RWPE2 (cell line): ENCODE measurements around the gene MAP3K4.
A peak's percentile ranks its signal among the peaks of the same experiment; 100 is the strongest.

Source experiments
- ATAC-seq: fragments of 200-7000 bp; cut with Tn5 transposase; 3 replicates; pipeline ENCODE4 v1.9.1; 2021; ENCODE audit warnings: low read depth
- DNase-seq: peaks from one replicate; pipeline ENCODE4 v3.0.0-alpha.2; 2020; ENCODE audit warnings: low spot score
- H3K27ac ChIP-seq: fragments of 450-650 bp; 2 replicates; pipeline ENCODE4 v1.5.1; 2017; ENCODE audit warnings: mild to moderate bottlenecking; ENCODE audit not compliant: poor library complexity, severe bottlenecking
- H3K27me3 ChIP-seq: fragments of 250-450 bp; sonication (Bioruptor Pico); 2 replicates; pipeline ENCODE4 v1.5.1; 2021; ENCODE audit warnings: mild to moderate bottlenecking, moderate library complexity; ENCODE audit not compliant: insufficient read depth, poor library complexity, severe bottlenecking
- H3K36me3 ChIP-seq: fragments of 250-450 bp; sonication (Bioruptor Pico); 2 replicates; pipeline ENCODE4 v1.5.1; 2020; ENCODE audit warnings: low read depth, mild to moderate bottlenecking, moderate library complexity
- H3K4me1 ChIP-seq: fragments of 250-450 bp; sonication (Bioruptor Pico); 2 replicates; pipeline ENCODE4 v1.5.1; 2021; ENCODE audit warnings: mild to moderate bottlenecking, moderate library complexity; ENCODE audit not compliant: insufficient read depth, poor library complexity, severe bottlenecking
- H3K4me3 ChIP-seq: fragments of 250-450 bp; sonication (Bioruptor Pico); 2 replicates; pipeline ENCODE4 v1.5.1; 2021; ENCODE audit warnings: mild to moderate bottlenecking, moderate library complexity; ENCODE audit not compliant: severe bottlenecking
- H3K9me3 ChIP-seq: fragments of 250-450 bp; sonication (Bioruptor Pico); 2 replicates; pipeline ENCODE4 v1.5.1; 2021; ENCODE audit warnings: mild to moderate bottlenecking, moderate library complexity; ENCODE audit not compliant: severe bottlenecking
- TF ChIP-seq, protein P1 (sequence below): fragments of 450-650 bp; IDR thresholded peaks from one replicate; pipeline ENCODE4 v1.5.1; 2017; ENCODE audit warnings: mild to moderate bottlenecking, moderate library complexity; ENCODE audit not compliant: poor library complexity, severe bottlenecking

MAP3K4 gene, protein sequence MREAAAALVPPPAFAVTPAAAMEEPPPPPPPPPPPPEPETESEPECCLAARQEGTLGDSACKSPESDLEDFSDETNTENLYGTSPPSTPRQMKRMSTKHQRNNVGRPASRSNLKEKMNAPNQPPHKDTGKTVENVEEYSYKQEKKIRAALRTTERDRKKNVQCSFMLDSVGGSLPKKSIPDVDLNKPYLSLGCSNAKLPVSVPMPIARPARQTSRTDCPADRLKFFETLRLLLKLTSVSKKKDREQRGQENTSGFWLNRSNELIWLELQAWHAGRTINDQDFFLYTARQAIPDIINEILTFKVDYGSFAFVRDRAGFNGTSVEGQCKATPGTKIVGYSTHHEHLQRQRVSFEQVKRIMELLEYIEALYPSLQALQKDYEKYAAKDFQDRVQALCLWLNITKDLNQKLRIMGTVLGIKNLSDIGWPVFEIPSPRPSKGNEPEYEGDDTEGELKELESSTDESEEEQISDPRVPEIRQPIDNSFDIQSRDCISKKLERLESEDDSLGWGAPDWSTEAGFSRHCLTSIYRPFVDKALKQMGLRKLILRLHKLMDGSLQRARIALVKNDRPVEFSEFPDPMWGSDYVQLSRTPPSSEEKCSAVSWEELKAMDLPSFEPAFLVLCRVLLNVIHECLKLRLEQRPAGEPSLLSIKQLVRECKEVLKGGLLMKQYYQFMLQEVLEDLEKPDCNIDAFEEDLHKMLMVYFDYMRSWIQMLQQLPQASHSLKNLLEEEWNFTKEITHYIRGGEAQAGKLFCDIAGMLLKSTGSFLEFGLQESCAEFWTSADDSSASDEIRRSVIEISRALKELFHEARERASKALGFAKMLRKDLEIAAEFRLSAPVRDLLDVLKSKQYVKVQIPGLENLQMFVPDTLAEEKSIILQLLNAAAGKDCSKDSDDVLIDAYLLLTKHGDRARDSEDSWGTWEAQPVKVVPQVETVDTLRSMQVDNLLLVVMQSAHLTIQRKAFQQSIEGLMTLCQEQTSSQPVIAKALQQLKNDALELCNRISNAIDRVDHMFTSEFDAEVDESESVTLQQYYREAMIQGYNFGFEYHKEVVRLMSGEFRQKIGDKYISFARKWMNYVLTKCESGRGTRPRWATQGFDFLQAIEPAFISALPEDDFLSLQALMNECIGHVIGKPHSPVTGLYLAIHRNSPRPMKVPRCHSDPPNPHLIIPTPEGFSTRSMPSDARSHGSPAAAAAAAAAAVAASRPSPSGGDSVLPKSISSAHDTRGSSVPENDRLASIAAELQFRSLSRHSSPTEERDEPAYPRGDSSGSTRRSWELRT (N-terminal part only)

DNA sequence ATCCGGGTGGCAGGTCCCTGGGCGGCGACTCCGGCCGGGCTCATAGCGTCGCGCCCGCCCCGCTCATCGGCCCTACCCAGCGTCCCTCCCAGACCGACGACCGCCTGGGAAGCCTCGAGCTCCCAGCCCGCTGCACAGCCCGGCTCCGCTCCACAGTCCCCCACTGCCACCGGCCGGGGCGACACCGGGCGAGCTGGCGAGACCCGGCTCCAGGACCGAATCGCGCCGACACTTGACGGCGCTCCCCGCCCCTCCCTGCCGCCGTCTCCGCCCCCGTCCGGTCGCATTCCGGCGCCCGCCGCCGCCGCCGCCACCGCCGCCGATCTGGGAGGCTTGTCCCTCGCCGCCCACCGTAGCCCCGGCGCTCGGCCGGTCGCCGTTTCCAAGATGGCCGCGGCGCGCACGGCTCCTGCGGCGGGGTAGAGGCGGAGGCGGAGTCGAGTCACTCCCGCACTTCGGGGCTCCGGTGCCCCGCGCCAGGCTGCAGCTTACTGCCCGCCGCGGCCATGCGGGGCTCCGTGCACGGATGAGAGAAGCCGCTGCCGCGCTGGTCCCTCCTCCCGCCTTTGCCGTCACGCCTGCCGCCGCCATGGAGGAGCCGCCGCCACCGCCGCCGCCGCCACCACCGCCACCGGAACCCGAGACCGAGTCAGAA is at the start of gene MAP3K4:
TSS of gene MAP3K4 (plus strand) at position 364 of the 655 bp plus-strand sequence. CDS start at position 527, 163 bp downstream.
- ATAC-seq (peak; percentile 59), DNase-seq (peak; percentile 72)
- Histone ChIP-seq H3K9me3 (no peaks in the 10 kb centered on the region), H3K4me3 (peak within 1 kb of the TSS; percentile 95), H3K27ac (peak within 1 kb of the TSS; percentile 90), H3K27me3 (no peaks in the 10 kb centered on the region), H3K4me1 (peaks cover 24% of the 10 kb centered on the region), H3K36me3 (peaks cover 8% of the 10 kb centered on the region)
- TF ChIP-seq, protein P1, sequence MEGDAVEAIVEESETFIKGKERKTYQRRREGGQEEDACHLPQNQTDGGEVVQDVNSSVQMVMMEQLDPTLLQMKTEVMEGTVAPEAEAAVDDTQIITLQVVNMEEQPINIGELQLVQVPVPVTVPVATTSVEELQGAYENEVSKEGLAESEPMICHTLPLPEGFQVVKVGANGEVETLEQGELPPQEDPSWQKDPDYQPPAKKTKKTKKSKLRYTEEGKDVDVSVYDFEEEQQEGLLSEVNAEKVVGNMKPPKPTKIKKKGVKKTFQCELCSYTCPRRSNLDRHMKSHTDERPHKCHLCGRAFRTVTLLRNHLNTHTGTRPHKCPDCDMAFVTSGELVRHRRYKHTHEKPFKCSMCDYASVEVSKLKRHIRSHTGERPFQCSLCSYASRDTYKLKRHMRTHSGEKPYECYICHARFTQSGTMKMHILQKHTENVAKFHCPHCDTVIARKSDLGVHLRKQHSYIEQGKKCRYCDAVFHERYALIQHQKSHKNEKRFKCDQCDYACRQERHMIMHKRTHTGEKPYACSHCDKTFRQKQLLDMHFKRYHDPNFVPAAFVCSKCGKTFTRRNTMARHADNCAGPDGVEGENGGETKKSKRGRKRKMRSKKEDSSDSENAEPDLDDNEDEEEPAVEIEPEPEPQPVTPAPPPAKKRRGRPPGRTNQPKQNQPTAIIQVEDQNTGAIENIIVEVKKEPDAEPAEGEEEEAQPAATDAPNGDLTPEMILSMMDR, result no peak

DNA sequence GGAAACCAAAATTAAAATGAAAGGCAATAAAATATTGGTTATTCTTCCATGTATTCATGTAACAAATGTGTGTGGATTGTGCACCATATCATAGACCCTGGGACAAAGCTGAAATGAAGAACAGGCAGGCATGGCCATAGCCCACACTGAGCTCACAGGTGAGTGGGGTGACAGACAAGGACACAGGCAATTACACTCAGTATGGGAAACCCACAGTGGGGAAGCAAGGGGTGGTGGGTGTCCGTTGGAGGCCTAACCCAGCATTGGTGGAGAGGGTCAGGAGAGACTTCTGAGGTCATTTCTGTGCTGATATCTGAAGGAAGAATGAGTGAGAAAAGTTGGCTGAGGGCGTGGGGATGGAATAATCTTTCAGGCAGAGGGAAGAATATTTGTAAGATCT is 47.6 kb upstream of the MAP3K4 start:
- Histone ChIP-seq H3K27me3 (no peaks in the 10 kb centered on the region), H3K27ac (no peak overlapping the region), H3K36me3 (no peaks in the 10 kb centered on the region), H3K4me3 (no peak overlapping the region), H3K4me1 (no peaks in the 10 kb centered on the region), H3K9me3 (no peaks in the 10 kb centered on the region)
- TF ChIP-seq, protein P1, result no peak
- DNase-seq, result no peak
- ATAC-seq, result no peak

DNA sequence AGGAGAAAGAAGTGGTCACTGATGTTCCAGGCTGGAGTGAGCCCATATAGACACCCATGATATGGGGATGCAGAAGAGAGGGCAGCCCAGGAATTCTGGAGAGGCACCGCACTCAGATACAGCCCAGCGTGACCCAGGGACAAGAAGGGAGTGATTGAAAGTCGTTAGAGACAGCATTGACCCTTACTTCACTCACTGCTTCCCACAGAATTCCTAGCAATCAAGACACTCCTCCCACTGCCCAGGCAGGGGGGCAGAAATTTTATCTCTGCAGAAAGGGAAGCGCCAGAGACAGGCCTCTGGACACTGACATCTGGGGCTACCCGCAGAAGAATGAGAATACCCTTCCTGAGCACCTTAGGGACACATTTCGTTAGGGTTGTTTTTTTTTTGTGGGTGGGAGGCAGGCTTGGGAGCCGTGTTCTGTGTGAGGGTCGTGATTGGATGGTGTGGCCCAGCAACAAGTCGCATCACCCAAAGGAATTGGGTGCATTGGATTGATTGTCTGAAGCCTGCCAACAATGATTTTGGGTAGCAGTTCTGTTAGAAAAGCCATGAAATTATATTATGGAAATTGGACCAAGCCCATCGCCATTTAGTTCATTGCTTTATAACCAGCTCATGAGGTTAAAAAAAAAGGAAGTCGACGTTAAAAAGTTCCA is 45.9 kb upstream of the MAP3K4 start:
- ATAC-seq (no peak), DNase-seq (no peak)
- Histone ChIP-seq H3K27me3 (no peaks in the 10 kb centered on the region), H3K9me3 (no peaks in the 10 kb centered on the region), H3K27ac (no peak overlapping the region), H3K4me3 (no peak overlapping the region), H3K36me3 (no peaks in the 10 kb centered on the region), H3K4me1 (peaks cover 14% of the 10 kb centered on the region)
- TF ChIP-seq, protein P1, result no peak

DNA sequence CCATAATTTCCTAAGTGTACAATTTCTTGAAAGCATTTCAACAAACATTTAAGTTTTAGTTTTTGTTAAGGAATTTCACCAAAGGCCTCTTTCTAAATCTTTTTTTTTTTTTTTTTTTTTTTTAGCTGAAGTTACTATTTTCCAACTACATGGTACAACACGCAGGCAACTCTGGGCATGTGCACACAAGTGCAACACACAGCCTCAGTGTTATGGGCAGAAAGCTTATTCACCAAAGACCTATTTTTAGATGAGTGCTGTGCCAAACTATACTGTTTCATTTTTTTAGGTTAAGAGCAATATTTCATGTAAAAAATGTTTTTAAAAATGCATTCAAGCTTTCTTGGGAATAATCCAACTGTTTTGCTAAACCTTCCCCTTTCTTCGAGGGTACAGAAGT is 42.0 kb upstream of the MAP3K4 start:
- TF ChIP-seq, protein P1, result no peak
- ATAC-seq (peak; percentile 69; the same call in 2 of the 3 replicates), DNase-seq (no peak)
- H3K4me3 ChIP-seq, result no peak overlapping the region
- H3K4me1 ChIP-seq, result peaks cover 20% of the 10 kb centered on the region
- H3K27me3 ChIP-seq, result no peaks in the 10 kb centered on the region
- H3K36me3 ChIP-seq, result no peaks in the 10 kb centered on the region
- peak overlapping the region; percentile 25 for H3K27ac ChIP-seq
- H3K9me3 ChIP-seq, result no peaks in the 10 kb centered on the region
